ENCODE data around the gene ACTL7B. TPM values are rescaled to one million over a fixed set of nuclear protein-coding genes. Genes with fewer than 3 reads are reported as not detected.

Gene ACTL7B
- total and polyA plus RNA-seq, 8 donors: 0.07 TPM; not detected in 7

GRCh38 chr9:108835831-108836230, 20.0 kb downstream of the ACTL7B start:
- Histone ChIP-seq H3K9me3 (no peaks in the 10 kb centered on the region), H3K27ac (no peak overlapping the region), H3K4me1 (no peaks in the 10 kb centered on the region), H3K4me3 (no peak overlapping the region), H3K27me3 (no peaks in the 10 kb centered on the region), H3K36me3 (no peaks in the 10 kb centered on the region)
- intact Hi-C loops (cut with DNase I): no loop called here
- DNase-seq (no peak), ATAC-seq (no peak)
- TF ChIP-seq, protein P1, sequence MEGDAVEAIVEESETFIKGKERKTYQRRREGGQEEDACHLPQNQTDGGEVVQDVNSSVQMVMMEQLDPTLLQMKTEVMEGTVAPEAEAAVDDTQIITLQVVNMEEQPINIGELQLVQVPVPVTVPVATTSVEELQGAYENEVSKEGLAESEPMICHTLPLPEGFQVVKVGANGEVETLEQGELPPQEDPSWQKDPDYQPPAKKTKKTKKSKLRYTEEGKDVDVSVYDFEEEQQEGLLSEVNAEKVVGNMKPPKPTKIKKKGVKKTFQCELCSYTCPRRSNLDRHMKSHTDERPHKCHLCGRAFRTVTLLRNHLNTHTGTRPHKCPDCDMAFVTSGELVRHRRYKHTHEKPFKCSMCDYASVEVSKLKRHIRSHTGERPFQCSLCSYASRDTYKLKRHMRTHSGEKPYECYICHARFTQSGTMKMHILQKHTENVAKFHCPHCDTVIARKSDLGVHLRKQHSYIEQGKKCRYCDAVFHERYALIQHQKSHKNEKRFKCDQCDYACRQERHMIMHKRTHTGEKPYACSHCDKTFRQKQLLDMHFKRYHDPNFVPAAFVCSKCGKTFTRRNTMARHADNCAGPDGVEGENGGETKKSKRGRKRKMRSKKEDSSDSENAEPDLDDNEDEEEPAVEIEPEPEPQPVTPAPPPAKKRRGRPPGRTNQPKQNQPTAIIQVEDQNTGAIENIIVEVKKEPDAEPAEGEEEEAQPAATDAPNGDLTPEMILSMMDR (IDR thresholded peaks at IDR 0.05): no peak

DNA sequence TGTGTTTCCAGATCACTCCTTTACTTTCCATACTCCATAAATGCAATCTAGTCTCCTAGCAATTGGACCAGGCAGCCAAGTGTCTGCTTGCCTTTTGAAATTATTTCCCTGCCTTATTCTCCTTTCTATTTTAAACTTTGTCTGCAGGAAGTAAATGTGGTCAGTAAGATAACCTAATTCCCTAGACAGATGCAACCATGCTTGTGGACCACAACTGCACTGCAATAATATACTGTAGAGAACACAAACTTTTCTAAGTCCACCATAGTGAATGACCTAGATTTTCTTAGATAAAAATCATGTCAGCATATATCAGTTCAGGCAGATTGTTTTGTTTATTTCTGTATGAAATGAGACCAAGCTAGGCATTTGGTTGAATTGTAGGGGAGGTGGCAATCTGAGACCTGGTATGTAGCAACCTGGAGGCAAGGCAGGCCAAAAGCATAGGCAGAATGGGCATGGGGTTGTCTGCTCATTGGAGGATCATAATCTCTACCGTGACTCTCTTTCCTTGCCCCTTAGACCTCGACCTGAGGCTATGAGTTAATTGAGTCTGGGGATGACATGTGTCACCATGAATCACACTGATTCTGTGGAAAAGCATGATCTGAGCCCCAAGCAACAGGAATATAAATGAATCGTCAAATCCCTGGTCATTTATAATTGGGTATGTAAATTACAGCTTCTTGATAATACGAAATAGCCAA, 20.7 kb downstream of the ACTL7B start:
- Histone ChIP-seq H3K36me3 (no peaks in the 10 kb centered on the region), H3K4me3 (no peak overlapping the region), H3K27ac (no peak overlapping the region), H3K4me1 (no peaks in the 10 kb centered on the region), H3K27me3 (no peaks in the 10 kb centered on the region), H3K9me3 (no peaks in the 10 kb centered on the region)
- intact Hi-C loops (cut with DNase I): no loop called here
- TF ChIP-seq, protein P1 (IDR thresholded peaks at IDR 0.05): no peak
- no peak for ATAC-seq
- DNase-seq: no peak

DNA sequence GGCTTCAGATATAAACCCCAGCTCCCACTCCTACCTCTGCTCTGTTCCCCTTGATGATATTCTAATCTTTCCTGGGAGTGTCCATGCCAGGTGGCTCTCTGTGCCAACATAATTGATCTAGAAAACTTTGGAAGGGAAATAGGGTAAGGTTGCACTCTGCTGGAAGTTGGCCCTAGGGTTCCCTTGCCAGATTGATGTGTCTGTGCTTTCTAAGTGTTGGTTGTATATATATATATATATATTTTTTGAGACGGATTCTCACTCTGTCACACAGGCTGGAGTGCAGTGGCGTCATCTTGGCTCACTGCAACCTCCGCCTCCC, 23.6 kb downstream of the ACTL7B start:
- Histone ChIP-seq H3K27ac (no peak overlapping the region), H3K36me3 (no peaks in the 10 kb centered on the region), H3K4me1 (no peaks in the 10 kb centered on the region), H3K4me3 (no peak overlapping the region), H3K9me3 (no peaks in the 10 kb centered on the region), H3K27me3 (no peaks in the 10 kb centered on the region)
- TF ChIP-seq, protein P1 (IDR thresholded peaks at IDR 0.05): no peak
- ATAC-seq (no peak), DNase-seq (no peak)
- intact Hi-C loops (cut with DNase I): no loop called here

DNA sequence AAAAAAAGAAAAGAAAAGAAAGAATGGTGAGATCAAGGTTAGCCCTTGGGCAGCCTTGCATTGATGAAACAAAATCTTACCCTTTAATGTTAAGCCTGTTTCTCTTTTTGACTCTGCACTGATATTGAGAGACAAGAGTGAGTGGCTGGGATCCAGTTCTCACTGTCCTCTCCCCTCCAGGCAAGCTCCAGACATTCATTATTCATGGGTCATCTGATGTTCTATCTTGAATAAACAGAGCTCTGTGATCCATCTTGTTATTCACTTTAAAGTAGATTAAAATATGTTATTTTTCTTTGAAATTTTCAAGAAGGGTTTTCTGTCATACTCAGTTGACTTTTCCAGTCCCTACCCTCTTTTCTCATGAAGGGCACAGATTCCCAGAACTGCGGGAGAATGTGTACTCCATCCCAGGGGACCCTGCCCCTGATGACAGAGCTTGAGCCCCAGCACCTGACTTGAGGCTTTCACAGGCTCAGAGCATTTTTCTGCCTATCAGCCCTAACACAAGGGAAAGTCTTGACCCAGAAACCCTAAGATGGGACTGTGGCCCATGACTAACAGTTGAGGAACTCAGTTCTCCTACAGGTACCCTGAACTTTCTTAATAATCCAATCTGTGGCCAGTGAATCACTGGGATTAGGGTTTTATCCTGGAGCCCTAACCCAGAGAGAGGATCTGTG, 24.1 kb downstream of the ACTL7B start:
- Histone ChIP-seq H3K27ac (no peak overlapping the region), H3K27me3 (no peaks in the 10 kb centered on the region), H3K4me3 (no peak overlapping the region), H3K4me1 (no peaks in the 10 kb centered on the region), H3K36me3 (no peaks in the 10 kb centered on the region), H3K9me3 (no peaks in the 10 kb centered on the region)
- ATAC-seq (no peak), DNase-seq (no peak)
- TF ChIP-seq, protein P1 (IDR thresholded peaks at IDR 0.05): no peak
- intact Hi-C loops (cut with DNase I): no loop called here

DNA sequence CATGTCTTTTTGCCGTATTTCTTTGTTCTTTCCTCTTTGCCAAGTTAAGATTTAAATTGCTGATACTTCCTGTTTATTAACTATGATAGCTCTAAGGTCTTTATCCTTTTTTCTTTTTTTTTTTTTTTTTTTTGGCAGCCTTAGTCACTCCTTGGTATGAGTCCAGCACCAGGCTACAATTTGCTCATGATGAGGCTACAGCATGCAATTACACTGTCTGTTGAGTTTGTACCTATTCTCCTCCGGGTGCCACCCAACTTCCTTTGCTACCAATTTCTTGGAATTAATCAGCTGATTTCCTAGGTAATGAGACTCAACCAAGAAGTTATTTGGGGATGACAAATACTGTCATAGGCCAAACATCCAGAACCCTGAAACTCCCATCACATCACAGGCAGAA, 25.5 kb downstream of the ACTL7B start:
- ATAC-seq: no peak
- Histone ChIP-seq H3K27ac (no peak overlapping the region), H3K36me3 (no peaks in the 10 kb centered on the region), H3K4me3 (no peak overlapping the region), H3K9me3 (no peaks in the 10 kb centered on the region), H3K27me3 (no peaks in the 10 kb centered on the region), H3K4me1 (no peaks in the 10 kb centered on the region)
- TF ChIP-seq, protein P1 (IDR thresholded peaks at IDR 0.05): no peak
- intact Hi-C loops (cut with DNase I): no loop called here
- no peak for DNase-seq

Measured in left lung (tissue), 10 donors.